Motor neuron (in vitro differentiated cells): ENCODE measurements around the gene EXOC4. TPM values are rescaled to one million over a fixed set of nuclear protein-coding genes. Genes with fewer than 3 reads are reported as not detected.
A peak's percentile ranks its signal among the peaks of the same experiment; 100 is the strongest.
"Not testable (repeated sequence)": the region's sequence is repeated elsewhere in the genome, so short reads cannot be mapped to it uniquely, and the experiment has no call there.

ENCODE experiments used
- ATAC-seq, 8 experiments: fragments of 200-7000 bp; cut with Tn5 transposase; replicated peaks in 6 of 8; 2 replicates each; pipeline ENCODE4 v1.8.0; 2021; ENCODE audit warnings: mild to moderate bottlenecking in 8 of 8, moderate library complexity in 8 of 8
- H3K27ac ChIP-seq, 2 donors: fragments of 250-450 bp; sonication (Bioruptor Pico); 2 replicates each; pipeline ENCODE4 v1.9.0; 2021; ENCODE audit warnings: antibody characterized with exemption in 2 of 2, mild to moderate bottlenecking in 2 of 2, moderate library complexity in 1 of 2
- H3K4me1 ChIP-seq, 2 donors: fragments of 250-450 bp; sonication (Bioruptor Pico); replicated peaks in 1 of 2; 2 replicates each; pipeline ENCODE4 v1.6.1; 2021; ENCODE audit warnings: antibody characterized with exemption in 2 of 2, mild to moderate bottlenecking in 2 of 2, moderate library complexity in 1 of 2
- H3K4me3 ChIP-seq, 5 donors: fragments of 250-450 bp; sonication (Bioruptor Pico); 2 replicates each; pipeline ENCODE4 v1.9.0; 2021; ENCODE audit warnings: antibody characterized with exemption in 5 of 5, mild to moderate bottlenecking in 5 of 5, moderate library complexity in 4 of 5
- WGBS, 10 experiments: fragments of 450-650 bp; shearing (Covaris generic); methylation state at CpG; one replicate each; pipeline ENCODE4 v1.0.0; 2022; 5-methylcytosine and 5-hydroxymethylcytosine counted together
- in situ Hi-C, 9 experiments: fragments of 400-800 bp; cut with MboI; loops; one replicate each; pipeline ENCODE4 v1.15.0; 2021; ENCODE audit warnings: low sequenced_read_pairs in 9 of 9, low pct_unique_long_range_greater_than_20kb in 2 of 9; ENCODE audit not compliant: unreplicated experiment in 9 of 9
- total RNA-seq, 8 experiments: library from RNA; unstranded; fragments of 300-600 nt; gene quantifications; 2 replicates each; pipeline versions ENCODE4 v1.2.3 to v1.2.4, GENCODE V29; 2022

EXOC4 gene
- total RNA-seq, 8 experiments from 2014 or later: 47.7 to 103 (median 60.2) TPM

DNA sequence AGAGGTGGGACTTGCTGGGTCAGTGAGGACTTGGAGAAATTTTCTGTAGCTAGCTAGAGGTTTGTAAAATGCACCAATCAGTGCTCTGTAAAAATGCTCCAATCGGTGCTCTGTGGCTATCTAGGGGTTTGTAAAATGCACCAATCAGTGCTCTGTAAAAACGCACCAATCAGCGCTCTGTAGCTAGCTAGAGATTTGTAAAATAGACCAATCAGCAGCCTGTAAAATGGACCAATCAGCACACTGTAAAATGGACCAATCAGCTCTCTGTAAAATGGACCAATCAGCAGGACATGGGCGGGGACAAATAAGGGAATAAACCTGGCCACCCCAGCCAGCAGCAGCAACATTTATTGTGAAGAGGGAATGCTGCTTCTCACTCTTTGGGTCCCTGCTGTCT lies 526.7 kb downstream of the EXOC4 start:
- peaks cover 6 to 22% of the 10 kb centered on the region in 2 donors for H3K4me1 ChIP-seq
- in situ Hi-C loops, H3K4me3 ChIP-seq, ATAC-seq, H3K27ac ChIP-seq: not testable (repeated sequence)
- 67 to 100% (median 100%) methylated on average over 1 to 4 of the region's 4 CpGs; no CpG with 5 or more reads in 3 of the 10 experiments for WGBS, 10 experiments

DNA sequence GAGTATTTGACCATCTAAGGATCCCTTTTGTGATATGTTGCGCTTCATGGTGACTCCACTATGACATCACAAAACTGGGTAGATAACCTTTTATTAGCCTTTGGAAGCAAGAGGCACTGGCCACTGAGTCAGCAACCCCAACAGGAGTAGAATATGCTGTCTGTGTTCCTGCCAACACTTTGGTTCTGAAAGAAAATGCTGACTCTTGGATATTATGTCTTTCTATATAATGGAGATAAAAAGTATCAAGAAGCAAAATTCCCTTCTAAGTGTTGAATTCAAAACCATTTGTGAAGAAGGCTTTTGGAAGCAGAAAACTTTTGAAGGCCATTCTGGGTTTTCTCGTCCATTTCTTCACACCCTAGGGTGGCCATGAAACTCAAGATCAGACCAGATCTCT lies 528.0 kb downstream of the EXOC4 start:
- ATAC-seq: no peak
- WGBS, 10 experiments: 33 to 100% (median 67%) methylated on average over 1 to 2 of the region's 2 CpGs; no CpG with 5 or more reads in 2 of the 10 experiments
- Histone ChIP-seq H3K4me3 (no peak overlapping the region), H3K4me1 (peaks cover 6 to 22% of the 10 kb centered on the region in 2 donors), H3K27ac (no peak overlapping the region)
- in situ Hi-C loops: no loop called here

DNA sequence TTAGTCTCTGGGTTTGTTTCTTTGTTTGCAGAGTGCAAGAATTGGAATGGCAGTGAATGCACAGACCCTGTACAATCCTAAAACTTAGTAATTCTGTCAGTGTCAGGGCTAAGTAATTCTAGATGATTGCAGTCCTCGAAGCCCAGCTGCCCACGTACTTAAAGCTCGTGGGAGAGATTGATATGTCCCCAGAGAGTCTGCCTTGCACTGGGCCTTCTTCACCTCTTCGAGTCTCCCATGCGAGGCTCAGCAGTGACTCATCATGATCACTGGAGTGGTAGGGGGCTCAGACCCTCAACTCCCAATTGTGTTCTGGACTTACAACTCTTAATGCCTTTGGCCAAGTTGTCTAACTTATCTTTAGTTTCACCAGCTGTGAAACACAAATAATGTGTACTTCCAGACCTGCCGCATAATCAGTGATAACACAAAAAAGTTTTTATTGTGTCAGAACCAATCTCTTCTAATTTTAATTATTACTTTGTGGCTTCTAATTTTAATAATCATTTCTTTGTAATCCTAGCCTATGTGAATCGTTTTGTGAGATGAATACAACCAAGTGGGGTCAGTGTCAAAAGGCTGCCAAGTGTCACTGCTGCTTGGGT lies 528.7 kb downstream of the EXOC4 start:
- H3K4me1 ChIP-seq: peaks cover 6 to 22% of the 10 kb centered on the region in 2 donors
- H3K27ac ChIP-seq: no peak overlapping the region
- WGBS, 10 experiments: 47 to 80% (median 58%) methylated on average over 2 to 7 of the region's 7 CpGs; no CpG with 5 or more reads in 1 of the 10 experiments
- H3K4me3 ChIP-seq: no peak overlapping the region
- ATAC-seq: peak in 5 of 8 experiments; percentile 29 to 69 (median 54)
- in situ Hi-C loops: no loop called here

GRCh38 chr7:133782470-133782869 lies 529.6 kb downstream of the EXOC4 start:
- in situ Hi-C loops: no loop called here
- no peak overlapping the region for H3K4me3 ChIP-seq
- H3K27ac ChIP-seq: no peak overlapping the region
- WGBS, 10 experiments: 89 to 100% (median 97%) methylated on average over 1 to 5 of the region's 5 CpGs; no CpG with 5 or more reads in 2 of the 10 experiments
- ATAC-seq: no peak
- H3K4me1 ChIP-seq: peaks cover 6 to 22% of the 10 kb centered on the region in 2 donors

DNA sequence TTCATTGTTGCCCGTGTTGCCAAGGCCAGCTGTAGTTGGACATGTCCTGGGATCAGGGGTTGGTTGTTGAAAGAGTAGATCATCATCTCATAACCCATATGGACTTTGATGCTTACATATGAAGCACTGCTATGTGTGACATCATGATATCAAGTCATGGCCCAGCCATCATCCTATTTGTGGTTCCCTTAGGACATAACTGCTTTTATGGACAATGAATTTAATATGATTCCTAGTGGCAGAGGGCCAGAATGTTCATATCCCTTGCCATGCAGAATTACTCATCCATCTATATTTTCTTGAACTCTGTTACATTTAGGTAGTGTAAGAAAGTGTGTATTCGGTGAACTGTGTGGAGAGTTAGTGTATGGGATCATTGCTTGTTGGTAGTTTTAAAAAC lies 530.4 kb downstream of the EXOC4 start:
- Histone ChIP-seq H3K4me1 (peaks cover 6 to 22% of the 10 kb centered on the region in 2 donors), H3K27ac (no peak overlapping the region), H3K4me3 (no peak overlapping the region)
- WGBS, 10 experiments: 33 to 100% (median 93%) methylated on average over 1 to 2 of the region's 2 CpGs; no CpG with 5 or more reads in 3 of the 10 experiments
- in situ Hi-C loops: no loop called here
- ATAC-seq: peak in 2 of 8 experiments; percentile 21 to 42

DNA sequence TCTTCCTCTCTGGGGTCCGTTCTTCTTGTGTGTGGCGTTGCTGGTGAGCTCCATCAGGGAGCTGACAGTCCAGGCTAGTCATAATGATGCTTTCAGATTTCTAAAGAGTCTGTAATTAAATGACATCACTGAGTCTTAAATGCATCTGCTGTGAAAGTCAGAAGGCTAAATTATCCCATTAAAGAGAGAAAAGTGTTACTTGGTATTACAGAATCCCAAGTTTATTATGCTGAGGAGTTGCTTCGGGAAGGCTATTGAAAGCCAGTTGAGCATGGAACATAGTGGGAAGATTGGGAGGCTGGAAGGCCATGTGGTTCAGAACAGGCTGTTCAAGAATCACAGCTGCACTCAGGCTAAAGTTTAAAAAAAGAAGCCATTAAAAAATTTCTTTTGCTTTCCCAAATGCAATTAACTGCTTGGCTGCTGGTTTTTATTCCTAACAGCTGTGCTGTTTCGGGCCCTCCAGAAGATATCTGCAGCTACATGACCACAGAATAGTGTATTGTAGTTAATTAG lies 531.7 kb downstream of the EXOC4 start:
- H3K4me1 ChIP-seq: peaks cover 6 to 22% of the 10 kb centered on the region in 2 donors
- in situ Hi-C loops: no loop called here
- no peak overlapping the region for H3K27ac ChIP-seq
- WGBS, 10 experiments: 0 to 92% (median 52%) methylated on average over 1 to 4 of the region's 4 CpGs; no CpG with 5 or more reads in 2 of the 10 experiments
- ATAC-seq: peak in 5 of 8 experiments; percentile 64 to 94 (median 88)
- H3K4me3 ChIP-seq: no peak overlapping the region

DNA sequence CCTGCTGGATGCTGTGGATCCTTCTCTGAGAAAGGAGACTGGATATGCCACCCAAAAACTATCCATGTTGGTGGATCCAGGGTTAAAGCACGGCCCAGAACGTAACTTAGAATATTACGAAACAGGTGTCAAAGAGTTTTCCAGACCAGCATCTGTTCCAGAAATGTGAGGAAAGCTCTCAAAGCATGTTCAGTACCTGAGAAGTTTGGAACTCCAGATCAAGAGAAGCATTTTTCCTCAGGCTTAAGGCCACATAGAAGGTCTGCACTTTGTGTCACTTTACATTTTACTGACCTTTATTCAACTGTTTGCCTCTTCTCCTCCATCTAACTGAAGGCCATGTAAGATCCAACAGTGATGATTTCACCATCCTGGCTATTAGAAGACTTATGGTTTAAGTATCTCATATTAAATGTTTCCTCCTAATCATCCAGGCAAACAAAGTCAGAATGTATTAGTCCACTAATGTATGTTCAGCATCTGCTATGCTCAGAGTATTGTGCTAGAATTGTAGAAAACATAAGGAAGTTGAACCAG lies 533.6 kb downstream of the EXOC4 start:
- H3K4me1 ChIP-seq: peaks cover 5 to 26% of the 10 kb centered on the region in 2 donors
- in situ Hi-C loops: no loop called here
- WGBS, 10 experiments: 57 to 100% (median 67%) methylated on average over 1 to 3 of the region's 3 CpGs; no CpG with 5 or more reads in 4 of the 10 experiments
- no peak overlapping the region for H3K4me3 ChIP-seq
- ATAC-seq: no peak
- no peak overlapping the region for H3K27ac ChIP-seq

GRCh38 chr7:133789974-133790373 lies 537.1 kb downstream of the EXOC4 start:
- Histone ChIP-seq H3K4me1 (peaks cover 4 to 7% of the 10 kb centered on the region in 2 donors), H3K27ac (no peak overlapping the region), H3K4me3 (no peak overlapping the region)
- ATAC-seq: peak in 6 of 8 experiments; percentile 27 to 86 (median 71)
- in situ Hi-C loops: no loop called here
- WGBS, 10 experiments: 0 to 95% (median 49%) methylated on average over 1 to 3 of the region's 3 CpGs; no CpG with 5 or more reads in 1 of the 10 experiments

- Histone ChIP-seq H3K4me1 (peaks cover 4% of the 10 kb centered on the region in 2 donors), H3K27ac (no peak overlapping the region), H3K4me3 (no peak overlapping the region)
- 71 to 100% (median 88%) methylated on average over 1 to 4 of the region's 4 CpGs for WGBS, 10 experiments
- in situ Hi-C loops: no loop called here
- no peak for ATAC-seq
These were observed 538.0 kb downstream of the EXOC4 start for GRCh38 chr7:133790911-133791310.

DNA sequence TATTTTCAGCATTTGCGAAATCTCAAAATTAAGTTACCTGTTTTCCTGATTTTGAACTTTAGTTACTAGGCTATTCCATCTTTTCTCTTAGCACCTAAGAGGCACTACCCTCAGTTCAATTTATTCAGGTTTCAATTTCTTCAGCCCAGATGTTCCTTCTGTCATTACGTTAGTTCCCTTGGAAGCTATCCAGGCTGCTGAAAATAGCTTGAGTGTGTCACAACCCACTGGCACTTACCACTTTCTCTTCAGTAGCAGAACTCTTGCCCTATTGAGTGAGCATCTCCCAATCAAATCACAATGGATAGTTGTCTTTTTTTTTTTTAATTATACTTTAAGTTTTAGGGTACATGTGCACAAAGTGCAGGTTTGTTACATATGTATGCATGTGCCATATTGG lies 541.6 kb downstream of the EXOC4 start:
- WGBS, 10 experiments: 0 to 100% (median 58%) methylated on average over 1 to 2 of the region's 2 CpGs; no CpG with 5 or more reads in 2 of the 10 experiments

DNA sequence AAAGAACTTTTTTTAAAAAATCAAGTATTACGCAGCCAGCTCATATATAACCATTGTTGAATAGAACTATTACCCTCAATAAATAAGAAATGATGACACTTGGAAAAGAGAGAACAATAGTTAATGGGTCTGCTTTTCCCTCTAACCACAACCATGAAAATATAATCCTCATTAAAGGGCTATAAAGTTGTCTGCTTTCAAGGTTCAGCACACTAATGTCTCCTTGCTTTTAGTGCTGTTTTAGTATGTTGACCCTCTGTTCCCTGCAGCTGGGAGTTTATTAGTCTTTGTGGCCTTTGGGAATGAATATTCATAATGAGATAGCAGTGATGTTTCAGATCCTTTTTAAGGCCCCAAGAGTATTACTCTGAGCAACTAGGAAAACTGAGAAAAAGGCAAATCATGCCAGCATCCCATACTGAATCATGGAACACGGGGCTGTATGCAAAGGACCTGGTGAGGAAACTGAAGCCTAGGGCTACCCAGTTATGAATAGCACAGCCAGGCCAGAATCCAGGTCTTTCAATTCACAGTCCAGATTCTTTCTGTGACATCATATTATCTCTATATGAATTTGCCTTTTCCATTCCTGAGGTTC lies 542.3 kb downstream of the EXOC4 start:
- H3K27ac ChIP-seq: no peak overlapping the region
- ATAC-seq: peak; percentile 72 to 92 (median 80)
- in situ Hi-C loops: no loop called here
- H3K4me3 ChIP-seq: no peak overlapping the region
- H3K4me1 ChIP-seq: peaks cover 18 to 29% of the 10 kb centered on the region in 2 donors
- WGBS, 10 experiments: 40 to 100% (median 60%) methylated on average over 1 to 2 of the region's 2 CpGs; no CpG with 5 or more reads in 4 of the 10 experiments

More for the DNA sequence above, 541.6 kb downstream of the EXOC4 start:
- Histone ChIP-seq H3K4me1 (peaks cover 19 to 29% of the 10 kb centered on the region in 2 donors), H3K27ac (no peak overlapping the region), H3K4me3 (no peak overlapping the region)
- in situ Hi-C loops: no loop called here
- peak in 3 of 8 experiments; percentile 14 to 37 (median 34) for ATAC-seq

DNA sequence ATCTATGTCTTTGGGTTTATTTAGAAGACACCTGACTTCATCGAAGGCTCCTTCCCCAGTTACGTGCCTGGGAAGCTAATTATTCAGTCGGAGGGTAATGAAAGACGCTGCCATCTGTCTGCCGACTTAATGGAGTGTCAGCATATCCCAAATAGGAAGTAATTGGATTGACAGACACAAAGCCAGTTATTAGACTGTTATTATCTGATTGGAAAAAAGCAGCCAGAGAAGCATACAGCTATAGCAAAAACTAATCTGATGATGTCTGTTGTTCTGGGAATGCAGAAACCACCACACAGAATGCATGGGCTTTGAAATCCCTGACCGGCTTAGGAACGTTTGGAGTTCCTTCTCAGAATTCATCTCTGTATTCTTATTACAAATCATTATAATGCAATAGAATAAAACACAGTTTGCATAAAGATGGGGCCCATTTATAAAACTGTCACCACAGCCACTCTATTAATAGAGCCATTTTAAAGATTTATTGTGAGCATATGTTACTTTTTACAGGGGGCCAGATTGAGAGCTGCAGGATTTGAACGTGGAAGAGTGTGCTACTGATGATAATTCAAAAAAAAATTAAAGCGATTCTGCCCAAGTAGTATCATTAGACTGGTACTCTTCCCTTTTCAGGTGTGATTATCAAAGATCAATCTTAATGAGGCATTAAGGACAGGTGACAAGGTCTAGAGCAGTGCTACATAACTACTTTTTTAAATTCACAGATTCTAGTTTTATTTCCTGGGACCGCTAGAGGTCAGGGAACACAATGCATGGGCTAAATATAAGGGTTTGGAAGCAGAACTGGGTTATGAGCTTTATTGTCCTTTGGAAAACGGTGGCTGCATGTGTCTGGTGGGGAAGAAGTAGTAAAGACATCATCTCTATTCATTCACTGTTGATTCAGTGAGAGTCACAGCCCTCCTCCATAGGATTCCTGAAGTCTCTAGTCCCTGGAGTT lies 544.2 kb downstream of the EXOC4 start:
- Histone ChIP-seq H3K4me3 (no peak overlapping the region), H3K27ac (peak overlapping the region in 1 of 2 donors; percentile 17), H3K4me1 (peaks cover 15 to 25% of the 10 kb centered on the region in 2 donors)
- 51 to 73% (median 60%) methylated on average over 1 to 11 of the region's 11 CpGs; no CpG with 5 or more reads in 1 of the 10 experiments for WGBS, 10 experiments
- in situ Hi-C loops: no loop called here
- ATAC-seq: peak in 6 of 8 experiments; percentile 21 to 61 (median 53)
